Ectodermal cell (in vitro differentiated cells): Measurements from ENCODE around the gene CARD14.
"Not testable (repeated sequence)": the region's sequence is repeated elsewhere in the genome, so short reads cannot be mapped to it uniquely, and the experiment has no call there.

Source experiments
- H3K27ac ChIP-seq: 2 replicates; pipeline ENCODE4 v1.7.0; 2013; ENCODE audit warnings: mild to moderate bottlenecking, low read depth, low read length; ENCODE audit not compliant: insufficient read depth, poor library complexity, severe bottlenecking
- H3K27me3 ChIP-seq: 2 replicates; pipeline ENCODE4 v1.7.0; 2013; ENCODE audit warnings: mild to moderate bottlenecking, low read length; ENCODE audit not compliant: insufficient read depth, control insufficient read depth, poor library complexity, severe bottlenecking
- H3K36me3 ChIP-seq: one replicate; pipeline ENCODE4 v1.7.0; 2013; ENCODE audit warnings: low read length; ENCODE audit not compliant: control insufficient read depth, insufficient read depth
- H3K4me1 ChIP-seq: one replicate; pipeline ENCODE4 v1.7.0; 2013; ENCODE audit warnings: low read length; ENCODE audit not compliant: control insufficient read depth, insufficient read depth
- H3K4me3 ChIP-seq: 2 replicates; pipeline ENCODE4 v1.7.0; 2013; ENCODE audit warnings: low read depth, low read length, control low read depth; ENCODE audit not compliant: insufficient read depth
- H3K9me3 ChIP-seq: 2 replicates; pipeline ENCODE4 v1.7.0; 2013; ENCODE audit warnings: mild to moderate bottlenecking, low read length, moderate library complexity; ENCODE audit not compliant: control insufficient read depth
- WGBS, 2 experiments: methylation state at CpG; one replicate each; pipeline ENCODE4 v1.1.7; 2013; ENCODE audit warnings: missing lambda C conversion rate in 2 of 2; 5-methylcytosine and 5-hydroxymethylcytosine counted together

Gene CARD14

GRCh38 chr17:80151333-80151732 lies 18.5 kb upstream of the CARD14 start:
- 94% methylated on average over 5 of the region's 5 CpGs for WGBS, 2 experiments
- no peak overlapping the region for H3K27ac ChIP-seq
- H3K9me3 ChIP-seq, result no peaks in the 10 kb centered on the region
- no peaks in the 10 kb centered on the region for H3K27me3 ChIP-seq
- H3K4me1 ChIP-seq, result peaks cover 7% of the 10 kb centered on the region
- no peaks in the 10 kb centered on the region for H3K36me3 ChIP-seq
- H3K4me3 ChIP-seq, result no peak overlapping the region

- H3K4me3 ChIP-seq, result no peak overlapping the region
- peaks cover 7% of the 10 kb centered on the region for H3K4me1 ChIP-seq
- no peaks in the 10 kb centered on the region for H3K27me3 ChIP-seq
- WGBS, 2 experiments, result 86 to 90% methylated on average over 11 of the region's 11 CpGs
- H3K9me3 ChIP-seq, result no peaks in the 10 kb centered on the region
- H3K36me3 ChIP-seq, result no peaks in the 10 kb centered on the region
- H3K27ac ChIP-seq, result no peak overlapping the region
These were observed 17.6 kb upstream of the CARD14 start for GRCh38 chr17:80152081-80152702.

GRCh38 chr17:80153004-80153403 lies 16.8 kb upstream of the CARD14 start:
- WGBS, 2 experiments, result 91 to 93% methylated on average over 3 of the region's 3 CpGs
- no peaks in the 10 kb centered on the region for H3K36me3 ChIP-seq

GRCh38 chr17:80154166-80154565 lies 15.7 kb upstream of the CARD14 start:
- Histone ChIP-seq H3K4me1 (no peaks in the 10 kb centered on the region), H3K9me3 (no peaks in the 10 kb centered on the region), H3K27ac (no peak overlapping the region), H3K27me3 (no peaks in the 10 kb centered on the region), H3K36me3 (no peaks in the 10 kb centered on the region), H3K4me3 (no peak overlapping the region)
- 41 to 48% methylated on average over 5 of the region's 5 CpGs for WGBS, 2 experiments

More at GRCh38 chr17:80153004-80153403, 16.8 kb upstream of the CARD14 start:
- Histone ChIP-seq H3K27me3 (no peaks in the 10 kb centered on the region), H3K27ac (no peak overlapping the region), H3K9me3 (no peaks in the 10 kb centered on the region), H3K4me1 (peaks cover 4% of the 10 kb centered on the region), H3K4me3 (no peak overlapping the region)

GRCh38 chr17:80155600-80155999 lies 14.2 kb upstream of the CARD14 start:
- H3K27ac ChIP-seq, H3K9me3 ChIP-seq, H3K36me3 ChIP-seq, H3K27me3 ChIP-seq, H3K4me3 ChIP-seq, H3K4me1 ChIP-seq: not testable (repeated sequence)
- 67 to 89% methylated on average over 2 of the region's 2 CpGs for WGBS, 2 experiments

- Histone ChIP-seq H3K4me1 (no peaks in the 10 kb centered on the region), H3K27me3 (no peaks in the 10 kb centered on the region), H3K27ac (no peak overlapping the region), H3K9me3 (no peaks in the 10 kb centered on the region), H3K36me3 (no peaks in the 10 kb centered on the region), H3K4me3 (no peak overlapping the region)
- WGBS, 2 experiments, result 61 to 73% methylated on average over 1 of the region's 2 CpGs
These were observed 11.0 kb upstream of the CARD14 start for GRCh38 chr17:80158846-80159245.

GRCh38 chr17:80160536-80160935 lies 9.3 kb upstream of the CARD14 start:
- Histone ChIP-seq H3K9me3 (no peaks in the 10 kb centered on the region), H3K4me3 (no peak overlapping the region), H3K36me3 (no peaks in the 10 kb centered on the region), H3K4me1 (no peaks in the 10 kb centered on the region), H3K27ac (no peak overlapping the region), H3K27me3 (no peaks in the 10 kb centered on the region)
- 8 to 9% methylated on average over 3 of the region's 3 CpGs for WGBS, 2 experiments

- no peaks in the 10 kb centered on the region for H3K4me1 ChIP-seq
- 93% methylated on average over 4 of the region's 4 CpGs for WGBS, 2 experiments
- H3K9me3 ChIP-seq, result no peaks in the 10 kb centered on the region
- no peaks in the 10 kb centered on the region for H3K27me3 ChIP-seq
- no peak overlapping the region for H3K27ac ChIP-seq
- no peak overlapping the region for H3K4me3 ChIP-seq
- no peaks in the 10 kb centered on the region for H3K36me3 ChIP-seq
These were observed 6.5 kb upstream of the CARD14 start for GRCh38 chr17:80163336-80163735.

- 84 to 87% methylated on average over 11 of the region's 11 CpGs for WGBS, 2 experiments
- Histone ChIP-seq H3K9me3 (no peaks in the 10 kb centered on the region), H3K27ac (no peak overlapping the region), H3K27me3 (no peaks in the 10 kb centered on the region), H3K36me3 (no peaks in the 10 kb centered on the region), H3K4me1 (no peaks in the 10 kb centered on the region), H3K4me3 (no peak overlapping the region)
These were observed 5.6 kb upstream of the CARD14 start for GRCh38 chr17:80164185-80164584.

- Histone ChIP-seq H3K4me3 (no peak overlapping the region), H3K4me1 (no peaks in the 10 kb centered on the region), H3K27ac (no peak overlapping the region), H3K36me3 (no peaks in the 10 kb centered on the region), H3K9me3 (no peaks in the 10 kb centered on the region), H3K27me3 (no peaks in the 10 kb centered on the region)
- WGBS, 2 experiments, result 90 to 92% methylated on average over 6 of the region's 6 CpGs
These were observed 3.4 kb upstream of the CARD14 start for GRCh38 chr17:80166446-80166845.

GRCh38 chr17:80168371-80168770 lies 1.5 kb upstream of the CARD14 start:
- WGBS, 2 experiments, result 83 to 87% methylated on average over 5 of the region's 5 CpGs
- H3K27ac ChIP-seq, result no peak overlapping the region
- H3K27me3 ChIP-seq, result no peaks in the 10 kb centered on the region
- H3K9me3 ChIP-seq, result no peaks in the 10 kb centered on the region
- no peaks in the 10 kb centered on the region for H3K36me3 ChIP-seq
- no peak overlapping the region for H3K4me3 ChIP-seq
- no peaks in the 10 kb centered on the region for H3K4me1 ChIP-seq
